ENCODE measurements around the gene VDR.

- TF ChIP-seq CTCF (optimal IDR thresholded peaks at IDR 0.05 in 1 of 3, IDR thresholded peaks at IDR 0.05 in 1 of 3, conservative IDR thresholded peaks at IDR 0.05 in 1 of 3; ENCODE audit: extremely low read depth in 1 of 3, insufficient read depth in 2 of 3, low read length in 3 of 3) (no peak), EZH2 (IDR thresholded peaks at IDR 0.05; ENCODE audit: low read length) (no peak)
Observed at GRCh38 chr12:47848853-47849252, 55.9 kb downstream of the VDR start.
